OCI-M2 (cell line): ENCODE data around the gene MACROD2.

ENCODE experiments used
- DNase-seq: peaks from one replicate; lab custom pipeline; 2025; ENCODE audit not compliant: unreplicated experiment; lab: John Stamatoyannopoulos, UW

Gene MACROD2

DNA sequence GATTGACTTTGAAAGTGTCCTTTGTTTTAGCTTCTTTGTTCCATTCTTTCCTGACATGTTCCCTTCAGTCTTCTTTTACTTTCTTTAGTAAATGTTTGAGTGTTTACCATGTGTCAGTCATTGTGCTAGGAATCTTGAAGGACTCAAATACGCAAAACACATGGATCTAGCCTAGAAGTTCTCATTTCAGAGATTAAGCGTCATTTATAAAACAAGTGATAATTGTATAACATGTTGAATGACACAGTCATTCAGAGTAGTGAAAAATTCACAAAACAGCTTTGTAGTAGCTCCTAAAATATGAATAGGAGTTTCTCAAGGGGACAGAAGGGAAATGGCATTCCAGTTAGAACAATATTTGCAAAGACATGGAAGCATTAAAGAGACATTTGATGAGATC lies 66.9 kb downstream of the MACROD2 start:
- DNase-seq = no peak

DNA sequence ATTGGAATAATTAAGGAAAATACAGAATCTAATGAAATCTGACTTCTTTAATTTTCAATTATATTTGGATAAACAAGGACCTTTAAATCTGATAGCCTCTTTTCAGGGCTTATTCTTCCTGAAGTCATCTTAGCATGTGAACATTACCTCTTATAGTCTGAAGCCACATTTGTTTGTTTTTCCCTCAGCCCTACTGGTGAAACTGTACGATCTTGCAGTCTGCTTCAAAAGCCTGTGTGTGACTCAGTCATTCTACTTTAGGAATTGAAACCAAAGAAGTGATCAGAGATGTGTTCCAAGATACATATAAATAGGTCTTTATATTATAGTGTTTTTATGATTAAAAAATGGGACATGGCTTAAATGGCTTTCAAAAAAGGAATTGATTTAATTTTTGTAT lies 67.5 kb downstream of the MACROD2 start:
- no peak for DNase-seq

DNA sequence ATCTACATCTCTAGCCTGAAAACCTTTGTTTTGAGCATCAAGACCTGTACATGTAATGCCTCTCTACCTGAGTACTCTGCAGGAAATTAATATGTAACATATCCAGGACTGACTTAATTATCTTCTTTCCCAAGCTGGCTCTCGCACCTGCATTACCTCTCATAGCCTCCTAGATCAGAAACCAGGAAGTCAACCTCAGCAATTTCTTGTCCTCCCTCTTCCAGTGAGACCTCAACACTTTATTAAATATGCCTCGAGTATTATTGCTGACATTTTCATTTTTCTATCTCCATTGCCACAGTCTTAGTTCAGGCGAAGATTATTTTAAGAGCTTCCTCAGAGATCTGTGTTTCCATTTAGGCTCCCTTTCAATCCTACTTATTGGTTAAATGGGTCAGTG lies 69.0 kb downstream of the MACROD2 start:
- no peak for DNase-seq

DNA sequence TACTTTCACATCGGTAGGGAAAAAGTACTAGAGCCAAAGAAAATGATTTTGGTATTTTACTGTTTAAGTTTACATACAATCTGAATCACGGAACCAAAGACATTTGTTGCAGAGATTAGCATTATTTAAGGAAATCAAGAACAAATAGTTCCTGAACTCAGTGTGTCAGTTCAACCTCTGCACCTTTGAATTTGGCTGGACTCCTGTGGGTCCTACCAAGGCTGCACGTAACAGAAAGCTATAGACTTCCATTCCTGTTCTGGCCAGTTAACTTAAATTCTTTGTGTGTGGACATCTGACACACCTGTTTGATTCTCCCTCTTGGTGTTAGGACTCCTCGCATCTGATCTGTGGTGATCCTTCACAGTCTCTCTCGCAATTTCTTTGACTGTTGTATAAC lies 69.6 kb downstream of the MACROD2 start:
- no peak for DNase-seq

DNA sequence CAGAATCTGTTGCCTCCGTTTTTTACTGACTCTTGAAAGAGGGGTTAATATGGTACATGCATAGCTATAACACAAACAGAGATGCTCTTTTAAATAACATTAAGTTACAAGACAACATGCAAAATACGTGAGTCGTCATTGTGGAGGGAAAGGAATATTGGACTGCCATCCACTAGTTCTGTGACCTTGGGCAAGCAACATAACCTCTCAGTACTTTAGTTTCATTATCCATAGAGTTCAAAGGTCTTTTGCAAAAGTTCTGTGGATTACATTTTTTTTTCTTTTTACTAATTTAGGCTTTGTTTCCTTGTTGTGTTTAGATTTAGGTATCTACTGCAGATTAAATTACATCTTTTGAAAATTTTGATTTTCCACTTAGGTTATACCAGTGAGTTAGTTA lies 70.5 kb downstream of the MACROD2 start:
- no peak for DNase-seq

DNA sequence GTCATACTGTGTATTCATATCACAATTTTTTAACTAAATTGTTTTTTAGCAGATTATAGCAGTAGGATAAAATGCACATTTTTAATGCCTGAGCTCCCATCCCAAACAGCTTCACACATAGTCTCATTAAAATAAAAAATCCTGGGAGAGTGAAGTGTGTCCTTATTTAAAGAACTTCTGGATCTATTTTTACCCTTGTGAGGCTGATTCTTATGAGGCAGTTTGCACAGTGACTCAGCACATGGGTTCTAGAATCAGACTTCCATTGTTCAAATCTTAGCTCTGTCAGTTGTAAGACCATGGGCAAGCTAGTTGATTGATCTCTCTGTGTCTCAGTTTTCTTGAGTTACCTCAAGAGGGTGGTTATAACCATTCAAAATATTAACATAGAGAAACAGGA lies 72.3 kb downstream of the MACROD2 start:
- DNase-seq = no peak

DNA sequence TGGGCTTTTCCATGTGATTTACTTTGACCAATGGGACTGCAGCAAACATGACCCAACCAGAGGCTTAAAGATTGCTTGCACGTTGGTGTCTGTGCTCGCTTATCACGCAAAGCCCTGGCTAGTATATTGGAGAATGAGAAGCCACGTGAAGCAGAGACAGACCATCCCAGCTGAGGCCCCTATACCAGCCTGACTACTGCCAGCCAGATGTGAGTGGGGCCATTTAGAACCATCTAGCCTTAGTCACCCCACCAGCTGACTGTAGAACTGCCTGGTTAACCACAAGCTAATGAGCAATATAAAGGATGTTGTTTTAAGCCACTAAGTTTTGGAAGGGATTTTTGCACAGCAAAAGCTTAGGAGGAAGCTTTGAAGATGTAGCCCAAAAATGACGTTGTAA lies 74.5 kb downstream of the MACROD2 start:
- no peak for DNase-seq

DNA sequence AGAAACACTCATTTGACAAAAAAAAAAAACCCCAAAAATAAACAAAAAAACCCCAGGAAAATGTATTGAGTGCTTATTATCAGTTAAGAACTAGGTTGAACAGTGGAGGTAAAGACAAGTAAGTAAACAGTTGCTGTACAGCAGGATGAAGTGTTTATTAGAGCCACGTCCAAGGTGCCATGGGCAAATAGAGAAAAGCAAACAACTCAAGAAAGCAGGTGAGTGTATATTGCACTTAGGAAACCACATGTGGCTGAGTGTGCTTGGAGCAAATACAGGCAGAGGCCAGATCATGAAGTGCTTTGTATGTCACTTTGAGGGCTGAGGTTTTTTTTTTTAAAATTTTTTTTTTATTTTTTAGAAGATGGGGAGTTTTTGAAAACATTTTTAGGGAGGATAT lies 98.3 kb downstream of the MACROD2 start:
- no peak for DNase-seq

DNA sequence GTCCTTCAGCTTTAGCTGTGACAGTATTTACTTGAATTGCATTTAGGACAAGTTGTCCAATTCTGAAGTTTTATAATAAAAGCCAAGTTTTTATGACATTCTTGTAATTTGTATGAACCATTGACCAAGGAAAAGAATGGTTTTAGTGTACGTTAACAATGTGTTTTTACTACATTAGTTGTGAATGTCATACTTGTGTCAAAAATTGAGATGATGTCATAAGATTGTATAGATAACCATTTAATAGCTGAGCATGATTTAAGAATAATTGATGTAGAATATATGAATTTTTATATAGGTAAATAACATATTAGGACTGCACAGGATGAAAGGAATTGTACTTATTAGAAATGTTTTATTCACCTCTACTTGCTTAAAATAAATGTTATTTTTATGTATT lies 102.9 kb downstream of the MACROD2 start:
- DNase-seq = no peak

DNA sequence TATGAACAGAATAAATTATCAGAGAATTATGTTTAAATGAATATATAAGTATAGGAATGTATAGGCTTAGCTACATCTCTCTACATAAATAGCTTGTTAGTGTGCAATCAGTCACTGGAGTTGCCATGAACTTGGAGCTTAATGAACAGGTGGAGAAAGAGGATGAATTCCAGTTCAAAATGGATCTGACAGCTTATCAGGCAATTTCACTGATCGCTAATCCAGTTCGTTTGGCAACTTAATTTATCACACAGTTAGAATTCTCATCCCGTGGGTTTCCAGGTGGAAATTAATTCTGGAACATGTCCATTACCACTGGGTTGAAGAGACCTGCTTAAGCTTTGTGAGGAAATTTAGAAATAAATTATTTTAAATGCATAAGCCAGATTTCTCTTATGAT lies 118.1 kb downstream of the MACROD2 start:
- DNase-seq = no peak

DNA sequence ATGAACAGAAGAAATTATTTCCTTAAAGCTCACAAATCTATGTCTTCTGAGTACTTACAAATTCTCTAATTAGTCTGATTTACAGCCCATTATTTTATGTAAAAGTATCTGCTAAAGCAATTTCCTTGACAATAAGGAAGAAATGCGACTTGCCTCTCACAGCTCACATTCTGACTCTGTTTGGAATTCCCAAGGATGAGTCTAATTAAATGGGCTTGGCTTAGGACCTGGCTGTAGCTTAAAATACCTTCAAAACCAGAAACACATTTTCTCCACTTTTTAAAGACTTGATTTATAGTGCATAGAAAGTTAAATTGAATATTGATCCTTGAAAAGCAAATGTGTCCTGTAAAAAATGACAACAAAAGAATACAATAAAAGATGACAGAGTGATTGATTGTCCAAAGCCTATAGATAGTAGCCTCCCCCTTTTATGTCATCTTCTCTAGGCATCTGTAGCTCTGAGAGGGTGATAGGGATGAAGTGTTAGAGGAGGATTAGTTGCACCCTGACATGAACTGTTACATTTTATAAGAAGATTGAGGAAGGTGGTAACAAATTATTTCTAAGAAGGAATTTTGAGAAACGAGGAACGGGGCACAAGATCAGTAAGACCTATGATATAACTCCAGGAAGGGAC lies 118.9 kb downstream of the MACROD2 start:
- DNase-seq = no peak

DNA sequence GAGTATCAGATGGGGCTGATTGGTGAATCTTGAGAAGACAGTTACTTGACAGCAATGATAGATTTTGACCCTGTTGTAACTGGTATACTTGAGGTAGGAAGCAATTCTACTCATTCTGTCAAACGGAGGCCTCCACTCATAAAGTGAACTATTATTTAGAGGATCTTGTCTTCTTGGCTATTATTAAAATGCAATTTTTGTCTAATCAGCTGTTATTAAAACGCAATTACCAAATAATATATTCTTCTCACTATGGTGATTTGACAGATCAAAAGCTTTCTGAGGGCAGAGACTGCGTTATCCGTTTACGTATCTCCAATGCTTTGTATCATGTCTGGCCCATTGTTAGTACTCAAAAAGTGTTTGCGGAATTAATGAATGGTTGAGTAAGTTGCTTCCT lies 120.7 kb downstream of the MACROD2 start:
- no peak for DNase-seq

DNA sequence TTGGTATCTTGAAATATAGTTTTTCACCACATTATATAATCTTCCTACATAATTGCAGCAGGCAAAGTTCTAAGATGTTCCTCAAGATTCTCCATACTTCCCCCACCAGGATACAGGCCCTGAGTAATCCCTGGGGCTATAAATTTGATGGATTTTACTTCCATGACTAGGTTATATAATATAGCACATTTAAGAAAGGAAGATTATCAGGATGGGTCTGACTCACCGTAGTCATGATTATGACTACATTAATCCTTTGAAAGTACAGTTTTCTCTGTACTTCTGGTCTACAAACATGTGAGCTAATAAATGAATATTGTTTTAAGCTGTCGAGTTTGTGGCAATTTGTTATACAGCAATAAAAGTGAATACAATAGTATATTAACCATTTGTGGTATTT lies 122.5 kb downstream of the MACROD2 start:
- no peak for DNase-seq

DNA sequence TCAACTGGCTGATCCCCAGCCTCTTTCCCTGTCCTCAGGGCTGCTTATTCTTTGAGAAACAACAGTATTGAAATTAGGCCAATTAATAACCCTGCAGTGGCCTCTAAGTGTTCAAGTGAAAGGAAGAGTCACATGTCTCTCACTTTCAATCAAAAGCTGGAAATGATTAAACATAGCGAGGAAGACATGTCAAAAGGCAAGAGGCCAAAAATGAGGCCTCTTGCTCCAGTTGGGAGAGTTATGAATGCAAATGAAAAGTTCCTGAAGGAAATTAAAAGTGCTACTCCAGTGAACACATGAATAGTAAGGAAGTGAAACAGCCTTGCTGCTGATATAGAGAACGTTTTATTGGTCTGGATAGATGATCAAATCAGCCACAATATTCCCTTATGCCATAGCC lies 131.5 kb downstream of the MACROD2 start:
- no peak for DNase-seq

DNA sequence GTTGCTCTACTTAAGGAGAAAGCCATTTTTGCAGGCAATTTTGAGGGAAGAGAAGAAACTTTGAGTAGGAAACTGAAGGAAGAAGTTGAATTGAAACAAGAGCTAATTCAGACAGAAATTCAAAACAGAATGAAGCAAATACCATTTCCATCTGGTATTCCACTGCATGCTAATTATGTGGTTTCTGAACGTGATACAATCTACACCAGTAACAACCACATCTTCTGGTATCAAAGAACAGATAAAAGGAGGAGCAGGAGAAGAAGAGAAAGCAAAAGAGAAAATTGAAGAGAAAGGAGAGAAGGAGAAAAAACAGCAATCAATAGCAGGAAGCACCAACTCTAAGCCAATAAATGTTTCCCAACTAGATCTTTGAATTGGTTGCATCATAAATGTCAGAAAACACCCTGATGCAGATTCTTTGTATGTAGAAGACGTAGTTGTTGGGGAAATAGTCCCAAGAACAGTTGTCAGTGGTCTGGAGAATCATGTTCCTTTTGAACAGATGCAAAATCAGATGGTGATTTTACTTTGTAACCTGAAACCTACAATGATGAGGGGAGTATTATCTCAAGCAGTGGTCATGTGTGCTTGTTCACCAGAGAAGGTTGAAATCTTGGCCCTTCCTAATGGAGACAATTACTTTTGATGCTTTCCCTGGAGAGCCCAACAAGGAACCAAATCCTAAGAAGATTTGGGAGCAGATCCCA lies 132.4 kb downstream of the MACROD2 start:
- DNase-seq = no peak

DNA sequence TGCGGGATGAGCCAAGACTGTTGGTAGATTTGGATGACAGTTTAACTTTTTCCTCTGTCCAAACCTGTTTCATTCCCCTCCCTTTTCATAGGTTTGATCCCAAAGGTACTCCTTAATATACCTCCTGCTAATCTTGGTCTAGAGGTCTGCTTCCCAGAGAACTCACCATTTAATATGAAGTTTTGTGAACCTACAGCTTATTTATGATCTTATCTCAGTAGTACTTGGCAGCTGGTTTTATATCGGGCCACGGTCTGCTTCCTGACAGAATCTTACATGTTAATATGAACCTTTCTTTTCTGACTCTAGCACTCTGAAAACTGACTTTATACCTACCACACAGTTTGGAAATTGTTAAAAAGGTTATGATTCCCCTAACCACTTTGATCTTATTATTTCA lies 138.7 kb downstream of the MACROD2 start:
- no peak for DNase-seq

DNA sequence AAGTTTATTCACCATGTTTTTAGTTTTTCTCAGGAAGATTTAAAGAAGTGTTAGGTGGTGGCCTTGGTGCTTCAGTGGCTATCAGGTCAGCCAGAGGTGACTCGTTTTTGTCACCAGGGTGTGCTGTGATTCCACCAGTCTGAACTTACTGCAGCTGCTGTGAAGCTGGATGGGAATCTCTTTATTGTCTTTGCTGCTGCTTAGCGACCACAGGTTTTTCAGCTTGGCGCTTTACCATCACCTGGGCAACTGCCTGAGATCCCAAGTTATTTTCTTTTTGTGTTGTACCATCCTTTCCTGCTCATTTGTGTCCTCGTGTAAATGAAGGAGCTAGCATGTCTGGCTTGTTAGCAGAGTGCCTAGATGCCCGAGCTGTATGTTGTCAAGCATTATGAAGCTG lies 146.9 kb downstream of the MACROD2 start:
- no peak for DNase-seq

DNA sequence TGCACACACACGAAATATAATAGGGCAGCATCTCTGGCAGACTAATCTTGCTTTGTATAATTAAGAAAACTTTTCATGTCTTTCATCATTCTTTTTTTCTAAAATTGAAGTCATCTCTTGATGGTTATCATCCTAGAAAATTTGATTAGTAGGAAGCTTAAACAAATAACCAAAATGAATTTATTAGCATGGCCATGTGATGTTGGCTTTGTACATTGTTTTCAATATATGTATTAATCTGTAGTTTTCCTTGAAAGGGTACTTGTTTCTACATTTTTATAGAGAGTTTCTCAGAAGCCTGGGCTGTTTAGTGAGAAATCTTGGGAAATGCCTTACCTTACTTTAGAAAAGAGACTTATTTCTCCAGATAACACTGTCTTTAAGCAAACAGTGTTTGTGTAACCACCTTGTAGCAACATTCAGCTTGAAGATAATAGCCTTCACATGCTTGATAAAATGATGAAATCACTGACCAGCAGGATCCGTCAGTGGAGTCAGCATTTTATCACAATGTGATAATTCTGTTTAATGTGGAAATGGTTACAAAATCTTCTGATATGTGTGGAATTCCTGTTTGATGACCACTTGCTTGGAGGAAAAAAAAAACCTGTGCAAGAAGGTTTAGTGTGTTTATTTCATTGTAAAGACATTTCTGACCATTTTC lies 147.8 kb downstream of the MACROD2 start:
- DNase-seq = no peak

DNA sequence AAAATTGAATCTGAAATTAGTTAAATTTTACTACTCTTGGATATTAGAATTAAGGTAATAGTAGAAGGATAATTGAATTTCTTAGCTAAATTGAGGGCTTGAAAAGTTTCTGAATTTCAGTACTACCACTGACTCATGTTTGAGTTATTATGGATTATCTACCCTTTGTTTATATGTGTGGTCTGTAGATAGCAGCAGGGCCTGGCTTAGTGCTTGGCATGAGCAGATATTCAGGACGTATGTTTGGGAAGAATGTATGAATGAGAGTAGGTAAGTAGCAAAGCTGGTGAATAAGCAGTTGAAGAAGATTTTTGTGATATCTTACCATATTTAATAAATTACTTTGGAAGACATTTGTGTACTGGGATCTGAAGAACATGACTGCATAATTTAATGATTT lies 152.7 kb downstream of the MACROD2 start:
- no peak for DNase-seq

DNA sequence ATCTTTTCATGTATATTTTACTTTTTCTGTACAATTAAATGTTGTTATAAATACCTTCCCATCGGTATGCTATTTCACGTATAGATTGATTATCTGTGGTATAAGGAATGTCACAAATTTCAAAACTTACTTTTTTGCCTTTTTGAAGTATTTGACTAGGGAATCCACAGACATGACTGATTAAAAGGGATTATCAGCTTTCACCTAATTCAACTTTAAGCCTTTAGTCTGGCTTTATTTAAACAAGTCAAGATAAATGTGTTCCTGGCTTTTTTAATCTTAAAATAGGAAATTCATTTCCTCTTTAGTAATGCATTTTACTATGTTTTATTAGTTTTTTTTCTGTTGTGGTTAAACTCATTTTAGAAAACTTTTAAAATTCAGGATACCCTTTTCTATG lies 160.0 kb downstream of the MACROD2 start:
- DNase-seq = no peak

DNA sequence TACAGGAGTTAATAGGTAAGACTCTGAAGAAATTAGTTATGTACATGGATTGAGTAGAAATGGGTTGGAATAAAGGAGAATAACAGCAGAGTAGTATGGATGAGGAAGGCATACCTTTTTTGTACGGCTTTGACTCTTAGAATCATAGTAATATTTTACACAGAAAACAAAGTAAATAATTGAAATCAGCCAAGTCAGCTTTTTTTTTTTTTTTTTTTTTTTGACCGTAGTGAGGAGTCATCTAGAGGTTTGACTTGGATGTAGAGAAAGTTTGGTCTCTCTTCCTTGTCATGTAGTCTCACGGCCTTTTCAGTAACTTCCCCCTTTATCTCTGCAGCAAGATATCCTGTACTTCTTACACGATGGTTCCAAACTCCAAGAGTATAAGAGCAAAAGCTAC lies 183.2 kb downstream of the MACROD2 start:
- no peak for DNase-seq

DNA sequence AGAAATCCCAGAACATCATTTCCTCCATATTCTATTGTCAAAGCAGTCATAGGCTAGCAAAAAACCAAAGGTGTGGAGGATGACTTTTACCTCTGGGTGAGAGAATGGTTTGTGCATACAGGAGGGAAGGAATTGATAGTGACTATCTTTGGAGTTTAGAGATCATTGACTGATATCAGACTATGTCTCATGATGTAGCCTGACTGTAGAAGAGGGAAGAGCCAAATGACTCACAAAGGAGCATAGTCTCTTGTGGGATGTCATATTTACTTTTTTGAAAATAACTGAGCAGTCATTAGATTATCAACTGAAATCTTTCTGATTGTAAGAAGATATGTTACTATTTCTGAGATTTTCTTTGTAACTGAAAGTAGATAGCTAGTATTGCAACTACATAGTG lies 183.6 kb downstream of the MACROD2 start:
- DNase-seq = no peak
